Activated naive CD4-positive, alpha-beta T cell treated with anti-CD3 and anti-CD28 coated beads, Interleukin-2, amount 10 ng/mL, durations not matched to agents 7 days and 5 days (primary cell): ENCODE data around the gene TULP4.

ENCODE experiments used
- CTCF ChIA-PET: fragments of 350-600 bp; sonication (Branson Sonifier 250); formaldehyde crosslinking; loops from one replicate; lab custom pipeline; 2021; ENCODE audit warnings: antibody characterized with exemption; lab: Charles Lee
- DNase-seq: peaks from one replicate; pipeline ENCODE4 v3.0.0-alpha.2; 2020
- H3K27ac Mint-ChIP-seq: one replicate; pipeline ENCODE4 v1.8.0; 2021; ENCODE audit warnings: mild to moderate bottlenecking, moderate library complexity, mixed read lengths
- H3K27me3 Mint-ChIP-seq: one replicate; pipeline ENCODE4 v1.8.0; 2021; ENCODE audit warnings: mild to moderate bottlenecking, mixed read lengths
- H3K36me3 Mint-ChIP-seq: one replicate; pipeline ENCODE4 v1.8.0; 2021; ENCODE audit warnings: mixed read lengths
- H3K4me1 Mint-ChIP-seq: one replicate; pipeline ENCODE4 v1.8.0; 2021; ENCODE audit warnings: mixed read lengths
- H3K4me3 Mint-ChIP-seq: one replicate; pipeline ENCODE4 v1.8.0; 2021; ENCODE audit warnings: mild to moderate bottlenecking, moderate library complexity, mixed read lengths
- H3K9me3 Mint-ChIP-seq: one replicate; pipeline ENCODE4 v1.8.0; 2021; ENCODE audit warnings: mixed read lengths

The TULP4 gene

DNA sequence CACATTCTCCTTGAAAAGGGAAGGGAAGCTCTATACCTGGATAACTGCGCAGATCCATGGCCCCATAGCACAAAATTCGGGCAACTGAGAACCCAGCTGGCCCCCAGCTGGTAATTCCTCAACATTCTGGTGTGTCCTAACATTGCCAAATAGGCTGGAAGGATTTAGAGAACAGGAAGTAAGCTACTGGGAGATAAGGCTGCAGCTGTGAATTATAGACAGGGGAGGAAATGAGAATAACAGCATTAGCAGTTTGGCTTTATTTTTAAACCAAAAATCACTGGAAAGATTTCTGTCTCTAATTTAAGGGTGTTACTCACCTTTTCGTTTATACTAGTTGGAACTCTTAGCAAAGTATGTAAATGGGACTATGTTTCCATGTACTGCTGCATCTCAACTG is 97.2 kb downstream of the TULP4 start:
- Mint-ChIP-seq H3K27me3 (no peaks in the 10 kb centered on the region), H3K4me3 (no peak overlapping the region), H3K4me1 (peaks cover 2% of the 10 kb centered on the region), H3K27ac (no peak overlapping the region), H3K36me3 (peaks cover under 1% of the 10 kb centered on the region), H3K9me3 (no peaks in the 10 kb centered on the region)
- no peak for DNase-seq
- CTCF ChIA-PET, result interaction anchor here (0.7 kb wide), 1 partner anchor 549 kb away, joined by 4 read pairs; no protein-coding TSS in a partner anchor

DNA sequence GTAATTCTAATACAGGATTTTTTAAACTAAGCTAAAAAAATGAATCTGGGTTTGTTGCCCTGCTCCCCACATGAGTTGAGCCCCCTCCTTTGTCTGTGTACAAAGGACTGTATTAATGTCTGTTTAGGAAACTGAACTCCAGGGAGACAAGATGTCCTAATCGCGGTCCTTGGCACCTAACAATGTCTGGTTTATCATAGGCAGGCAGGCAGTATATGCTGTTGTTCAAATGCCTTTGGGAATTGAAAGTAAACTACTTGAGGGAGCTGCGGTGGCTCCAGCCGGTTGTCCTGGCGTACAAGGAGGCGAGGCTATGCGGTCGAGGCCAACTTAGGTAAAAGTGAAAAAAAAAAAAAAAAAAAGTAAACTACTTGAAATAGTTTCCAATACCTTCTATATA is 98.5 kb downstream of the TULP4 start:
- H3K4me1 Mint-ChIP-seq, result peaks cover 2% of the 10 kb centered on the region
- H3K4me3 Mint-ChIP-seq, result no peak overlapping the region
- H3K27me3 Mint-ChIP-seq, result no peaks in the 10 kb centered on the region
- H3K9me3 Mint-ChIP-seq, result no peaks in the 10 kb centered on the region
- no peak for DNase-seq
- peaks cover 3% of the 10 kb centered on the region for H3K36me3 Mint-ChIP-seq
- CTCF ChIA-PET, result no interaction called here
- no peak overlapping the region for H3K27ac Mint-ChIP-seq

DNA sequence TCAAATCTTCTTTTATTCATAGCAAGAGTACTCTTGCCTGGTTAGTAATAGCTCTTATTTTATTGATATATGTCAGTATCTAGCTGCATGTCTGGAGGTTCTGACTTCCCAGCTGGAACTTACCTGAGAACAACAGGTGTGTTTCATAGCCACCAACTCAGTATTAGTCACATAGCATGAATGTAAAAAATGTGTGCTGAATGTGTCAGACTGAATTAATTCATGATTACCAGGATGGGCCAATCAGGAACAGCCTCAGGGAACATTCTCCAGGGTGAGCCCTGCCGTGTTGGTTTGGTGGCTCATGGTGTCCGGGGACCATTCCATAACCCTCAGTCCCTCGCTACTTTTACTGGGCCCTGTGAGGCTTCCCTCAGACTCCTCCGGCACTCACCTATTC is 99.7 kb downstream of the TULP4 start:
- Mint-ChIP-seq H3K36me3 (peaks cover 5% of the 10 kb centered on the region), H3K4me3 (no peak overlapping the region), H3K9me3 (no peaks in the 10 kb centered on the region), H3K27ac (no peak overlapping the region), H3K4me1 (peaks cover 2% of the 10 kb centered on the region), H3K27me3 (no peaks in the 10 kb centered on the region)
- no peak for DNase-seq
- CTCF ChIA-PET, result no interaction called here

DNA sequence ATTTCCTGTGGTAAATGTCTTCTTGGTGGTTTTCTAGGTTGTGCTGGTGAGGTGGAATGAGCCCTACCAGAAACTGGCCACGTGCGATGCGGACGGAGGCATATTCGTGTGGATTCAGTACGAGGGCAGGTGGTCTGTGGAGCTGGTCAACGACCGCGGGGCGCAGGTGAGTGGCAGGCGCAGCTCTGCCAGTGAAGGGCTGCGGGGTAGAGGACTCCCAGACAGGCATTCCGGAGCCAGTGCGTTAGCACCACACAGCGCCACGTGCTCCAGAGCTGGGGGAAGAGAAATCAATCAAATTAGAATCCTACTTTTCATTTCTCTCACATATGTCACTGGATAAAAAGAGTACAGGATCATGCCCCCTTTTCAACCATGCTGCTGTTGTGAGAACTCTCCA is 100.8 kb downstream of the TULP4 start:
- peaks cover 10% of the 10 kb centered on the region for H3K36me3 Mint-ChIP-seq
- no peak for DNase-seq
- no peaks in the 10 kb centered on the region for H3K9me3 Mint-ChIP-seq
- CTCF ChIA-PET, result no interaction called here
- H3K4me3 Mint-ChIP-seq, result no peak overlapping the region
- peaks cover 2% of the 10 kb centered on the region for H3K4me1 Mint-ChIP-seq
- no peaks in the 10 kb centered on the region for H3K27me3 Mint-ChIP-seq
- no peak overlapping the region for H3K27ac Mint-ChIP-seq

DNA sequence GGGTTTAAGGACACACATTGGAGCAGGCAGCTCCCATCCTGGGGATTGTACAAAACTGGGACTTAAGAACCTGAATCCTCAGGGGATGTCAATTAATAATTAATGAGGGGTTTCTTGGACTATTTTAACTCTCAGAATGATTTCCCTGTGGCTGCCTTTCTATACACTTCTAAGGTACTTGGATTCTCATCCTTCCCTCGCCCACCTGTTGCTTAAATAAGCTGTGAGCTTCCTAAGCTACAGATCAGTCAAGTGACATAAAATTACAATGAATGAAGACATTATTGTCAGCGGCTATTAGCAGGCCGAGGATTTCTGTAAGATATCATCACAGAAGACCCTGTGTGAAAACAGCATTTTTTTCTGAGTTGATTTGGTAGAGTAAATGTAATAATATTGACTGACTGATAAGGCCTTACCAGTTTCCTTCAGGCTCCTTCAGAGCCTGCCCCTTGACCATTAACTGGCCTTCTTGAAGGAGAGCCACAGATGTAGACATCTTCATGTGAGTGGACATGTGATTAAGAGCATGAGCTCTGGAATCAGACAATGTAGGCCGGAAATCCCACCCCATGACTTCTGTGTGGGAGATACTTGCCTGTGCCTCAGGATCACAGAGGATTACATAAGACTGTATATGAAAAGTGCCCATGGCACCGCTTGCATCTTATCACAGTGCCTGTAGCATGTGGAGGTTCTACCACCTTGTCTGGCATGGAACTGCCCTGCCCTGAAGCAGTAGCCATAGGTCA is 101.7 kb downstream of the TULP4 start:
- H3K9me3 Mint-ChIP-seq, result no peaks in the 10 kb centered on the region
- CTCF ChIA-PET, result no interaction called here

DNA sequence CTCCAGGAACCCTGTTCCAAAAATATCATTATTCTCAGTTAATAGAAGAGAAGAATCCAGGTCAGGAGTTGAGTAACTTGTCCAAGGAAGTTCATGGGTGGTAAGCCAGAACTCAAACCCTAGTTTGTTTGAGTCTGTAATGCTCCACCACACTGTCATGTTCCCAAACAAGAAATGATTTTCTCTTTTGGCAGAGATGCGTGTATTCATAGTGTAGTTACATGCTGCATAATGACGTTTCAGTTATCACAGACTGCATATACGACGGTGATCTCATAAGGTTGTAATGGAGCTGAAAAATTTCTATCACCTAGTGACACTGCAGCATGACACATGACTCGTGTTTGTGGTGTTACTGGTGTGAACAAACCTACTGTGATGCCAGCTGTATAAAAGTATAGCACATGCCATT is 102.6 kb downstream of the TULP4 start:
- no peak overlapping the region for H3K27ac Mint-ChIP-seq
- no peak for DNase-seq
- peaks cover 10% of the 10 kb centered on the region for H3K36me3 Mint-ChIP-seq
- CTCF ChIA-PET, result no interaction called here
- no peaks in the 10 kb centered on the region for H3K4me1 Mint-ChIP-seq
- no peak overlapping the region for H3K4me3 Mint-ChIP-seq
- no peaks in the 10 kb centered on the region for H3K9me3 Mint-ChIP-seq
- no peaks in the 10 kb centered on the region for H3K27me3 Mint-ChIP-seq

More for the DNA sequence above, 101.7 kb downstream of the TULP4 start:
- Mint-ChIP-seq H3K27ac (no peak overlapping the region), H3K27me3 (no peaks in the 10 kb centered on the region), H3K4me1 (peaks cover 2% of the 10 kb centered on the region), H3K4me3 (no peak overlapping the region), H3K36me3 (peaks cover 10% of the 10 kb centered on the region)
- no peak for DNase-seq

DNA sequence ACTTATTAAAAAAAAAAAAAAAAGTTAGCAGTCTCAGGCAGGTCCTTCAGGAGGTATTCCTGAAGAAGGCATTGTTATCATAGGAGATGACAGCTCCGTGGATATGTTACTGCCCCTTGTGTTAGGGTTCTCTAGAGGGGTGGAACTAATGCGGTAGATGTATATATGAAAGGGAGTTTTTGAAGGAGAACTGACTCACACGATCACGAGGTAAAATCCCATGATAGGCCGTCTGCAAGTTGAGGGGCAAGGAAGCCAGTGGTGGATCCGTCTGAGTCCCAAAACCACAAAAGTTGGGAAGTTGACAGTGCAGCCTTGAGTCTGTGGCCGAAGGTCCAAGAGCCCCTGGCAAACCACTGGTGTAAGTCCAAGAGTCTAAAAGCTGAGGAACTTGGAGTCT is 103.4 kb downstream of the TULP4 start:
- DNase-seq, result no peak
- H3K4me3 Mint-ChIP-seq, result no peak overlapping the region
- no peaks in the 10 kb centered on the region for H3K9me3 Mint-ChIP-seq
- H3K27ac Mint-ChIP-seq, result no peak overlapping the region
- no peaks in the 10 kb centered on the region for H3K27me3 Mint-ChIP-seq
- no peaks in the 10 kb centered on the region for H3K4me1 Mint-ChIP-seq
- CTCF ChIA-PET, result no interaction called here
- H3K36me3 Mint-ChIP-seq, result peaks cover 10% of the 10 kb centered on the region

DNA sequence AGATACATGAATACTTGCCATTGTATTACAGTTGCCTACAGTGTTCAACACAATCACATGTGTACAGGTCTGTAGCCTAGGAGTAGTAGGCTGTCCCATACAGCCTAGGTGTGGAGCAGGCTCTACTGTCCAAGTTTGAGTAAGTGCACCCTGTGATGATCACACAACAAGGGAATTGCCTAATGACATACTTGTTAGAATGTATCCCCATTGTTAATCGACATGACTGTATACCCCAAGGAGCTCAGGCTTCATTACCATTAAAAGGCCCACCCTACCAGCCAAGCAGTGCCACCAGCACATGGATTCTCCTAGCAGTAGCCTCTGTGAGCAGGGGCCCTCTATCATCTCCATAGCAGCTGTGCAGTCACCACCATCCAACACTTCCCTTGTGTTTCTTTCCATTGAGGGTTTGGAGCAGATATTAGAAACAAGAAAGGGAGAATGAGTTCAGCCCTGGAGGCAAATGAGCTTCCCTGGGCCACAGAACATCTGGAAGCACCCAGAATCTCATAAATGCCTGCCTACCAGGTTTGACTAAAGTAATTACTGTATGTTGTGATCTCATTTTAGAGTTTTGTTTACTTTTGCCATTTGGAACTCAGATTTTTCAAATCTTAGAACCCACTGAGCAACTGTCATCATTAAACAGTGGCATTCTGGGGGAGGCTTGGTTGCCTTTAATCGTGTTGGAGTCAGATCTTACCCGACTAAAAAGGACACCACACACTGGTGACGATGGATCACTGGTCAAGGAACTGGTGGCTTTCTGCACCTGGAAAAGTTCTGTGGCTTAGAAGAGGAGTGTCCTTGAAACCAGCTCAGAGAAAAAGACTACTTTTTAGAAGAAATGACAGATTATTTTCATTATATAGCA is 104.9 kb downstream of the TULP4 start:
- peaks cover 11% of the 10 kb centered on the region for H3K36me3 Mint-ChIP-seq
- no peaks in the 10 kb centered on the region for H3K4me1 Mint-ChIP-seq
- H3K27ac Mint-ChIP-seq, result no peak overlapping the region
- H3K27me3 Mint-ChIP-seq, result no peaks in the 10 kb centered on the region
- DNase-seq, result no peak
- no peak overlapping the region for H3K4me3 Mint-ChIP-seq
- H3K9me3 Mint-ChIP-seq, result no peaks in the 10 kb centered on the region
- CTCF ChIA-PET, result interaction anchor here (0.6 to 1.1 kb wide), 2 partner anchors 37 to 203 kb away, joined by 3 to 4 read pairs; no protein-coding TSS in a partner anchor

DNA sequence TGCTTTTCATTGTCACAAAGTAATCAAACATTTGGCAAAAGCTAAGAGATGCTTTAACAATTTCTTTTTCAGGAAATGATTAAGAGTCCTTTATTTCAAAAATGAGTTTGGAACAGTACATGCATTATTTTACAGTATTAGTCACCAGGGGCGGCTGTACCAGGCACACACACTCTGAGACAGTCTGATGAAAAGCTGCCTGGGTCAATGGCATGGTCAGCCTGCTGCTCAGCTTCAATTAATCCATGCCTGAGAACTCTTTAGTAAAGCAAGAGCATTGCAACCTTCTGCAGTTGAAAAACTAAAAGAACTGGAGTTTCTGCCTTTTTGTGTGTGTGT is 105.5 kb downstream of the TULP4 start:
- H3K36me3 Mint-ChIP-seq, result peaks cover 11% of the 10 kb centered on the region
- no peaks in the 10 kb centered on the region for H3K27me3 Mint-ChIP-seq
- no peak overlapping the region for H3K4me3 Mint-ChIP-seq
- no peaks in the 10 kb centered on the region for H3K9me3 Mint-ChIP-seq
- no peaks in the 10 kb centered on the region for H3K4me1 Mint-ChIP-seq
- no peak overlapping the region for H3K27ac Mint-ChIP-seq
- CTCF ChIA-PET, result interaction anchor here (0.6 to 1.1 kb wide), 2 partner anchors 37 to 204 kb away, joined by 3 to 4 read pairs; no protein-coding TSS in a partner anchor
- DNase-seq, result no peak

DNA sequence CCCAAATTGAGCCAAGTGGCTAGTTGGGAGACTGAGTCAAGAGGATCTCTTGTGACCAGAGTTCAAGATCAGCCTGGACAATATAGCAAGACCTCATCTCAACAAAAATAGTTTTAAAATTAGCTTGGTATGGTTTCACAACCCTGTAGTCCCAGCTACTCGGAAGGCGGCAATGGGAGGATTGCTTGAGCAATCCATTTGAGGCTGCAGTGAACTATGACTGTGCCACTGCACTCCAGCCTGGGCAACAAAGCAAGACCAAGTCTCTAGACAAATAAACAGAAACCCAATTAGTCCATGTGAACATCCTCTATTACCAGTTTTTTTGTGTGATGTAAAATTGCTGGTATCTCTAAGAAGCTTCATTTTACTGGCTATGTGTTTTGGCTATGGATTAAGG is 106.2 kb downstream of the TULP4 start:
- H3K27me3 Mint-ChIP-seq, result no peaks in the 10 kb centered on the region
- peaks cover 11% of the 10 kb centered on the region for H3K36me3 Mint-ChIP-seq
- H3K9me3 Mint-ChIP-seq, result no peaks in the 10 kb centered on the region
- no peak overlapping the region for H3K4me3 Mint-ChIP-seq
- H3K27ac Mint-ChIP-seq, result no peak overlapping the region
- CTCF ChIA-PET, result no interaction called here
- H3K4me1 Mint-ChIP-seq, result no peaks in the 10 kb centered on the region
- no peak for DNase-seq

DNA sequence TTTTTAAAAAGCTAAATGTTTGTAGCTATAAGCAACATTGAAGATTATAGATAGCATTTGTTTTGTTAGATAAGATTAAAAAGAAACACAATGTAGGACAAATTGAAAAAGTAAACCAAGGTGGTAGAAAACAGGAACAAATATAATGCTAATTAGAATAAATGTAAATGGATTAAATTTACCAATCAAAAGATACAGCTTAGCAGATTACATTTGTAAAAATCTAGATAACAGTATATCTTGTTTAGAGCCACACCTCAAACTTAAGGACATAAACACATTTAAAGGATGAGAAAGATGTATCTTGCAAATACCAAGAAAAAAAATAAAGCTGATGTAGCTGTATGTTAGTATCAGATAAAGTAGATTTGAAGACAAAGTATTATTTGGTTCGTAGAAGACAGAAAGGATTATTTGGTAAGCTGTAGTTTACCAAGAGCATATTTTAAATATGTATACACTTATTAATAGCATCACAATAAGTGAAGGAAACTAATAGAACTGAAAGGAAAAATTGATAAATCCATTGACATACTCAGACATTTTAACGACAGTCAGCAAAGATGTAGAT is 107.2 kb downstream of the TULP4 start:
- Mint-ChIP-seq H3K27ac (no peak overlapping the region), H3K4me1 (no peaks in the 10 kb centered on the region), H3K27me3 (no peaks in the 10 kb centered on the region), H3K9me3 (no peaks in the 10 kb centered on the region), H3K4me3 (no peak overlapping the region), H3K36me3 (peaks cover 11% of the 10 kb centered on the region)
- DNase-seq, result no peak
- CTCF ChIA-PET, result no interaction called here

DNA sequence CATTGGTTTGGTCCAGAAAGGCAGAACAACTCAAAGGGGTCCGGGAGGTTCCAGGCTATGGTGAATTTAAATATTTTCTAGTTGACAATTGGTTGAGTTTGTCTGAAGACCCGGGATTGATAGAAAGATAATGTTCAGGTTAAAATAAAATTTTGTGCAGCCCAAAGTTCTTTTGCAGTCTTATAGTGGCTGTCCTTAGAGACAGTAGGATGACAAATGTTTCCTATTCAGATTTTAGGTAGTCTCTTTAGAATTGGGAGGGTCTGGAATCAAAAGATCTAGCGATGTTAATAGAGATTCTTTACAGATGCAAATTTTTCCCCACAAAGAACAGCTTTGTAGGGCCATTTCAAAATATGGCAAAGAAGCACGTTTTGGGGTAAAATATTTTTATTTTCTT is 109.1 kb downstream of the TULP4 start:
- no peak overlapping the region for H3K4me3 Mint-ChIP-seq
- H3K36me3 Mint-ChIP-seq, result peaks cover 8% of the 10 kb centered on the region
- H3K27ac Mint-ChIP-seq, result no peak overlapping the region
- no peaks in the 10 kb centered on the region for H3K4me1 Mint-ChIP-seq
- H3K27me3 Mint-ChIP-seq, result no peaks in the 10 kb centered on the region
- no peaks in the 10 kb centered on the region for H3K9me3 Mint-ChIP-seq
- CTCF ChIA-PET, result no interaction called here
- no peak for DNase-seq

DNA sequence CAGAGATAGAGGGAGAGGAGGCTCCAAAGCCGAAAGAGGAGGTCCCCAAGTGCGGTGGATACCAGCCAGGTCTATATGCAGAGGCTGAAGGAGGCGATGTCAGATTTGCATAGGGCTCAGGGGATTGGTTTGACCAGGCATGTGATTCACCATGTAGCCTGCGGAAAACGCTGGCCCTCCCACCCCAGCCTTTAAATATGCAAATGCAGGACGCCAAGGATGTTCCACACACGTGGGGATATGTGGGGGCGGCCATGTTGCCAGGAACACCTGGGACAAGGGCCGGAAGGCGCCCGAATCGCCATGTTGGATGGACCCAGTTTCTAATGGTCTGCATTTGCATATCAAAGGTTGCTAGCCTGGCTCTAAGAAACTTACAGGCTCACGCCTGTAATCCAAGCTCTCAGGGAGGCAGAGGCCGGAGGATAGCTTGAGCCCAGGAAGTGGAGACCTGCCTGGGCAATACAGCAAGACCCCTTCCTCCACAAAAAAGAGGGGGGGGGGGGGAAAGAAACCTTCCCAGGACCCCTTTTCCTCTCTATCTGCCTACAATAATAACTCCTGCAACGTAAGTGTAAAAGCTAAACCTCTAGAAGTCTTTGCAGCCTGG is 110.5 kb downstream of the TULP4 start:
- H3K9me3 Mint-ChIP-seq, result no peaks in the 10 kb centered on the region
- DNase-seq, result no peak
- CTCF ChIA-PET, result no interaction called here
- H3K36me3 Mint-ChIP-seq, result peaks cover 1% of the 10 kb centered on the region
- no peaks in the 10 kb centered on the region for H3K27me3 Mint-ChIP-seq
- H3K4me3 Mint-ChIP-seq, result no peak overlapping the region
- H3K4me1 Mint-ChIP-seq, result no peaks in the 10 kb centered on the region
- H3K27ac Mint-ChIP-seq, result no peak overlapping the region

DNA sequence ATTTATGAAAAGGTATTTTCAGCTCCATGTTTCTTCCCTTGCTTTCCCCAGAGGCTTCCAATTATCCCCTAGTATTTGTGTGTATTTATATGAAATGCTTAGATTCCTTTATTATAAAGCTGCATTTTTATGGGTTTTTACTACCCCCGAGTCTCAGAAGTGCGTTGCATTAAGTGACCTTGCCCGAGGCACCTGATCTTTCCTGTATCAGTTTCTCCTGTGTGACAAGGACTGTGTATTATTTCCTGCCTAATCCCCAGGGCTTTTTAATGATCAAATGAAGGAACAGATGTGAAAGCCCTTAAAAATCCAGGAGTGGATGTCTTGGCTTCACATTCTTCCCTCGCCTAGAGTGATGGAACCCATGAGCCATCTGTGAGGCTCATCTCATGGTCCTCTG is 118.8 kb downstream of the TULP4 start:
- Mint-ChIP-seq H3K4me3 (no peak overlapping the region), H3K9me3 (no peaks in the 10 kb centered on the region), H3K27ac (no peak overlapping the region), H3K4me1 (no peaks in the 10 kb centered on the region), H3K27me3 (no peaks in the 10 kb centered on the region), H3K36me3 (peaks cover 6% of the 10 kb centered on the region)
- CTCF ChIA-PET, result interaction anchor here (0.7 kb wide), 1 partner anchor 287 kb away, joined by 4 read pairs; no protein-coding TSS in a partner anchor
- DNase-seq, result no peak
